Right cardiac atrium (tissue), 5 donors: Measurements from ENCODE around the gene KIF26A. TPM values are rescaled to one million over a fixed set of nuclear protein-coding genes. Genes with fewer than 3 reads are reported as not detected.

Experiments used
- ATAC-seq, 2 donors: fragments of 200-7000 bp; cut with Tn5 transposase; one replicate each; pipeline versions ENCODE4 v1.8.0 to v1.9.1; 2020; ENCODE audit warnings: moderate library complexity in 2 of 2, mild to moderate bottlenecking in 1 of 2
- DNase-seq, 3 donors: peaks; one replicate each; pipeline ENCODE4 v3.0.0-alpha.2; 2020
- H3K27ac ChIP-seq: one replicate; pipeline ENCODE4 v1.5.1; 2013; ENCODE audit warnings: mild to moderate bottlenecking, low read length, control low read depth, moderate library complexity
- H3K27me3 ChIP-seq: one replicate; pipeline ENCODE4 v1.6.1; 2013; ENCODE audit not compliant: control insufficient read depth, insufficient read depth
- H3K4me1 ChIP-seq: one replicate; pipeline ENCODE4 v1.6.1; 2013; ENCODE audit warnings: low read length; ENCODE audit not compliant: control insufficient read depth, insufficient read depth
- H3K4me3 ChIP-seq: one replicate; pipeline ENCODE4 v1.5.1; 2013; ENCODE audit warnings: low read length, control low read depth
- H3K9me3 ChIP-seq: one replicate; pipeline ENCODE4 v1.6.1; 2013; ENCODE audit warnings: low read length; ENCODE audit not compliant: control insufficient read depth
- WGBS: extraction: QIAGEN DNeasy Blood & Tissue Kit; methylation state at CpG from one replicate; pipeline ENCODE4 v1.1.7; 2013; 5-methylcytosine and 5-hydroxymethylcytosine counted together
- intact Hi-C, 4 donors: fragments of 100-400 bp; cut with DNase I; formaldehyde crosslinking; loops; one replicate each; pipeline versions ENCODE4 v1.11.0 to v1.14.0; 2022 to 2023
- polyA plus RNA-seq: library from polyadenylated mRNA; stranded (reverse); fragments of 200-250 nt; gene quantifications from one replicate; pipeline ENCODE4 v1.2.3, GENCODE V29; 2013
- total RNA-seq, 4 donors: library from RNA; stranded (reverse); fragmentation: NEBNext Ultra II Directional; extraction: Animal tissue kit (Norgen Biotek cat#: 25700); gene quantifications; one replicate each; pipeline ENCODE4 v1.2.1, GENCODE V29; 2021
- donor health status: healthy with polysubstance abuse.
- donor health status: DM: no; HTN: yes; CAD: no.
- donor health status: DM: no; HTN: no; CAD: no.
- donor health status: DM: no; HTN: yes; CAD: no; lungs with severe emphysema.
- donor health status: DM: yes; HTN: yes; CAD: no.

The KIF26A gene
- total and polyA plus RNA-seq, 5 donors = 7.1 to 10.6 (median 9.7) TPM

DNA sequence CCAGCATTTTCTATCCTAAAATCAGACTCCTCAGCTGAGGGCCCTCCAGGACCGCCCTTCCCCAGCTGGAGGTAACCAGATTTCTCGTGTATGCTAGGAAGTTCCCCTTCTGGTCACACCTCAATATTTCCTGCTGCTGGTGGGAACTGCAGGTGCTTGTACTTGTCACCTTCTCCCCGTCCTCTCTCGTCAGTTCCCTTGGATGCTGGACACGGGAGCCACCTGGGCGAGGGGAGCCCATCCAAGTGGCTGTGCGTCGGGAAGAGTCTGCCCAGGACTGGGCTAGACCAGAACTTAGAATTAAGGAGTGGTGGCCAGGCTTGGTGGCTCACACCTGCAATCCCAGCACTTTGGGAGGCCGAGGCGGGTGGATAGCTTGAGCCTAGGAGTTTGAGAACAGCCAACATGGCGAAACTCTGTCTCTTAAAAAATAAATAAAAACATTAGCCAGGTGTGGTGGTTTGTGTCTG, 23.2 kb upstream of the KIF26A start:
- 81% methylated on average over 11 of the region's 11 CpGs for WGBS
- H3K27ac ChIP-seq = no peak overlapping the region
- ATAC-seq (no peak), DNase-seq (peak in 2 of 3 donors; percentile 16 to 17)
- no peak overlapping the region for H3K4me3 ChIP-seq
- H3K27me3 ChIP-seq = no peaks in the 10 kb centered on the region
- H3K9me3 ChIP-seq = no peaks in the 10 kb centered on the region
- H3K4me1 ChIP-seq = no peaks in the 10 kb centered on the region
- intact Hi-C loops = no loop called here

DNA sequence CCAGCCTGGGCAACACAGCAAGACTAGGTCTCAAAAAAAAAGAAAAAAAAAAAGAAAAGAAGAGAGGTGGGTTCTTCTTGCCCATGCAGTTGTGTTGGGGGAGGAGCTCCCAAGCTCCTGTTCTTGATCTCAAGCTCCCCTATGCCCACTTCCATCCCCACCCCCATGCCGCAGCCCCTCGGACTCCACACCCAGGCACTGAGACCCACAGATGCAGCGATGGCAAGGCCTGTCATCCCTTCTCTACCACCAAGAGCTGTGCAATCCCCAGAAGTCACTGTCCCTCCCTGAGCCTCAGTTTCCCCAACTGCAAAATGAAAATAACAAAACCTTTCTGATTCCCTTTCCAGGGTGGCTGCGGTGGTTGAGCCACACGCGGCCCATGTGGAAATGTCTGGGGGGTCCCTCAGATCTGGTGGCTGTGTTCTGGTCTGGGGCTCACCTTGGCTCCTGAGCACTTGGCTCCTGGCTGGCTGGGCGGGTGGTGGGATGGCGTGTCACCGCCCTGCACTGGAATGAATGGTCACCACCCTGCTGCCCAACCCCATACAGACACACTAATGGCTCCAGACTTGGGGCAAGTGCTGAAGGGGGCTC, 22.6 kb upstream of the KIF26A start:
- Histone ChIP-seq H3K27ac (no peak overlapping the region), H3K4me1 (no peaks in the 10 kb centered on the region), H3K9me3 (no peaks in the 10 kb centered on the region), H3K27me3 (no peaks in the 10 kb centered on the region), H3K4me3 (no peak overlapping the region)
- intact Hi-C loops = no loop called here
- WGBS = 84% methylated on average over 9 of the region's 9 CpGs
- DNase-seq = peak; percentile 8 to 30 (median 22)
- ATAC-seq = no peak

DNA sequence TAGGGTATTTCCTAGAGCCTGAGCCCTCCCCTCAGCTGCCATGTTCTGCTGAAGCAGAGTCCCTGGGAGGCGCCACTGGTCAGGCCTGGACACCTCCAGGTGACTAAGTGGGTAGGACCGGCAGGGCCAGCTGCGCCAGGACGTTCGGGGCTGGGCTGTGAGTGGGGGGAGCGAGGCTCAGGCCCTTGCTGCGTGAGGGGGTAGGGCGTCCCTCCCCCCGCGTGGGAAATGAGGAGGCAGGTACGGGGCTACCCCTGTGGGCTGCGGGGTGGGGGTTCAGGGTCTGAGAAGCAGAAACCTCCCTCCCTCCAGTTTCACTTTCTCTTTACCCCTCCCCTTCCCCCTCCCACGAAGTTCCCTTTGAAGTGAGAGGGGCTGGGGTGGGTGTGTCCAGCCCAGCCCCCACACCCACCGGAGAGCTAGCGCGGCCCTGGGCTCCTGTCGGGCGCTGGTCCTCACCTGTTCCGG, 22.1 kb upstream of the KIF26A start:
- H3K4me1 ChIP-seq = no peaks in the 10 kb centered on the region
- intact Hi-C loops = no loop called here
- H3K9me3 ChIP-seq = no peaks in the 10 kb centered on the region
- H3K27me3 ChIP-seq = no peaks in the 10 kb centered on the region
- peak; percentile 1 to 5 for ATAC-seq
- H3K4me3 ChIP-seq = peak overlapping the region; percentile 4
- 17% methylated on average over 19 of the region's 19 CpGs for WGBS
- H3K27ac ChIP-seq = no peak overlapping the region
- DNase-seq = peak; percentile 22 to 49 (median 37)

DNA sequence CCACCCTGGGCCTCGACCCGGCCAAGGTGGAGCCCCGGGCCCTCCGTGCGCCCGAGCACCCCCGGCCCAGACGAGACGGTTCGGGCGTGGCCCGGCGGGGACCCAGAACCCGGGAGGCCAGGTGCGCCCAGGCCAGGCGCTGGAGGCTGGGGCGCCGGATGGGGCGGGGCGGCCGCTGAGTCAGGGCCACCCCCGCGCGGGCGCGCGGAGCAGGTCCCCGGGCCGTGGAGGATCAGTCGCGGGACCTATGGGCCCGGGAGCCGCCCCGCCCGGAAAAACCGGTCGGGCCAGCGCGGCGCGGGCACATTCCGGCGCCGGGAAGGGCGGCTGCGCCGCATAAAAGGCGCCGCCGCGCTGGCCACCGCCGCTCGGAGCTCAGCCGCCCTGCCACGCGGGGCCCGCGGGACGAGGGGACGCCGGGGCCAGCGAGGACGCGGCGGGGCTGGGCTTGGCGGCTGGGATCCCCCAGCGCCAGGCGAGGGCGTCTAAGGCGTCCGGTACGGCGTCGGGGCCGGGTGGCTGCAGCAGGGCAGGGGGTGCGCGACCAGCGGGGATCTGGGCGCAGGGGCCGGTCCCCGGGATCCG, 21.5 kb upstream of the KIF26A start:
- H3K9me3 ChIP-seq = no peaks in the 10 kb centered on the region
- ATAC-seq (peak; percentile 12 to 32), DNase-seq (peak; percentile 19 to 50 (median 46))
- H3K27me3 ChIP-seq = no peaks in the 10 kb centered on the region
- peak overlapping the region; percentile 4 for H3K4me3 ChIP-seq
- H3K27ac ChIP-seq = no peak overlapping the region
- under 1% methylated on average over 83 of the region's 83 CpGs for WGBS
- H3K4me1 ChIP-seq = no peaks in the 10 kb centered on the region
- intact Hi-C loops = no loop called here

DNA sequence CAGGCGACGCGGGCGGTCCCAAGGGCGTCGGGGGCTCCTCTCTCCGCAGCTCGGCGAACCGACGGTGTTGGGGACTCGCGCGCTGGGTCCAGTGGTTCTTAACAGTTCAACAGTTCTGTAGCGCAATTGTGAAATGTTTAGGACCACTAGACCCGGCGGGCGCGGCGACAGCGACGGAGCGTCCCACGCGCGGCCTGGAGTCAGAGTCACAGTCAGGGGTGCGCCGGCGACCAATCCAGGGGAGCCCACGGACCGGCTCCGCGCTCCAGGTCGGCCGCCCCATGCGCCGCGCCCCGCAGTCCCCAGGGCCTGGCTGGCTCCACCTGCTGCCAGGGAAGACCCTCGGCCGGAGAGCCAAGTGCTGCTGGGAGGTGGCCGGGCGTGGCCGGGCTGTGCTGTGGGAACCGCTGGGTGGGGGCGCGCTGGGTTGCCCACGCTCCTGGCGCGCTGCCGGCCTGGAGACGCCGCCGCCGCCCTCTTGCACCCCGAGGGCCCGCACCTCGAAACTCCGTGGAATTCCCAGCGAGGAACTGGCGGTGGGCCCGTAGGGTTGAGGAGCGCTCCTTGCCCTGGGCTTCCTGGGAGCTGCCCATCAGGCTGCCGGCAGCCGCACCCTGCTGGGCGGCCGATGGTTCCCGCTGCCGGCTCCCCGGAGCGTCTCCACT, 20.9 kb upstream of the KIF26A start:
- H3K4me1 ChIP-seq = no peaks in the 10 kb centered on the region
- intact Hi-C loops = no loop called here
- DNase-seq = peak; percentile 14 to 44 (median 33)
- ATAC-seq = peak in 1 of 2 donors; percentile 5
- H3K27me3 ChIP-seq = no peaks in the 10 kb centered on the region
- no peak overlapping the region for H3K4me3 ChIP-seq
- H3K9me3 ChIP-seq = no peaks in the 10 kb centered on the region
- no peak overlapping the region for H3K27ac ChIP-seq
- 4% methylated on average over 71 of the region's 71 CpGs for WGBS

DNA sequence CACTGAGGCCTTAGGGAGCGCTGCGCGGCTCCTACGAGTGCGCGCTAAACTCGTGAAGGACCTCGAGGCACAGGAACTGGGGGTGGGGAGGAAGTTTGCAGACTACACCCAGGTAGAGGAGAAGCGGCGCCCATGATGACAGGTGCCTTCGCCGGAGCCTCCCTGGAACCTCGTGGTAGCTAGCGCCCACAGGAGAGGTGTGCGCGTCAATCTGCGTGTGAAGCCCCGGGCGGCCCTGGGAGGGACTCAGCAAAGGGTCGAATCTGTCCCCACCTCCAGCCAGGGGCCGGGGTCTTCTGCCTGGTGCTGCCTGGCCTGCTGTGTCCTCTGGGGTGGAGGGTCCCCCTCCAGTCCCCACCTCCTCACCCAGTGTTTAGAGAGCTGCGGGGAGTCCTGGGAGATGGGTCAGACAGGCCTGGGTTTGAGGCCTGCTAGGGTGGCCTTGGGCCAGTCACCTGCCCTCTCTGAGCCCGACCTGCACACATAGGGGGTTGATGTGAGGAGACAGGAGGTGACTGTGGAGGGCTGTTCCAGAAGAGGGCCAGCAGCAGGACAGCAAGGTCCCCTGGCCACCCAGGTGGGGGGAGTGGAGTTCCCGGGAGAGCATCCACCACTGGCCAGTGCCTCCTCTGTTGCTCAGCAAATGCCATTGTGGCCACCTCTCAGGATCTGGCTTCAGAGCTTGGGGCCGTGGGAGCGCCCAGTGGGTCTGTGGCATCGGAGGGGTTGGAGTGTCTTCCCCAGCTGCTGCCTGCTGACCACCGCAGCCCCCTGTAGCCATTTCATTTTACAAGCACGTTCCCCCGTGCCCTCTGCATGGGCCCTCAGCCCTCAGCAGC, 20.2 kb upstream of the KIF26A start:
- ATAC-seq (no peak), DNase-seq (peak; percentile 11 to 49 (median 45))
- H3K4me1 ChIP-seq = no peaks in the 10 kb centered on the region
- WGBS = 56% methylated on average over 30 of the region's 30 CpGs
- H3K9me3 ChIP-seq = no peaks in the 10 kb centered on the region
- intact Hi-C loops = no loop called here
- H3K27me3 ChIP-seq = no peaks in the 10 kb centered on the region
- no peak overlapping the region for H3K27ac ChIP-seq
- H3K4me3 ChIP-seq = no peak overlapping the region

DNA sequence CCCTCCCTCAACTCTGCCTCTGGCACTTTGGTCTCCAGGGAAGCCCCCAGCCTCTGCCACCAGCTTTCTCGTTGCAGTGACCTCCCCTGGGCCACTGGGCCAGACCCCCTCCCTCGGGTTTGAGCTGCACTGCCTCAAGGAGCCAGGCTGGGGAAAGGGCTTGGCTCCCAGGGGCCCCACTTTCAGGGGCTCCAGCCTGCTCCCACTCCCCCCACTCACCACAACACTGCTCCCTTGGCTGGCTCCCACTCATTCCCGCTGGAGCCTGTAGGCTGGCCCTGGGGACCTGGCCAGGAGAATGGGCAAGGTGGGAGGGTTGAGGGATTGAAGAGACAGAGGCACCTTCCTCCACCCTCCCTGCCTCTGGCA, 19.3 kb upstream of the KIF26A start:
- H3K27me3 ChIP-seq = no peaks in the 10 kb centered on the region
- intact Hi-C loops = no loop called here

DNA sequence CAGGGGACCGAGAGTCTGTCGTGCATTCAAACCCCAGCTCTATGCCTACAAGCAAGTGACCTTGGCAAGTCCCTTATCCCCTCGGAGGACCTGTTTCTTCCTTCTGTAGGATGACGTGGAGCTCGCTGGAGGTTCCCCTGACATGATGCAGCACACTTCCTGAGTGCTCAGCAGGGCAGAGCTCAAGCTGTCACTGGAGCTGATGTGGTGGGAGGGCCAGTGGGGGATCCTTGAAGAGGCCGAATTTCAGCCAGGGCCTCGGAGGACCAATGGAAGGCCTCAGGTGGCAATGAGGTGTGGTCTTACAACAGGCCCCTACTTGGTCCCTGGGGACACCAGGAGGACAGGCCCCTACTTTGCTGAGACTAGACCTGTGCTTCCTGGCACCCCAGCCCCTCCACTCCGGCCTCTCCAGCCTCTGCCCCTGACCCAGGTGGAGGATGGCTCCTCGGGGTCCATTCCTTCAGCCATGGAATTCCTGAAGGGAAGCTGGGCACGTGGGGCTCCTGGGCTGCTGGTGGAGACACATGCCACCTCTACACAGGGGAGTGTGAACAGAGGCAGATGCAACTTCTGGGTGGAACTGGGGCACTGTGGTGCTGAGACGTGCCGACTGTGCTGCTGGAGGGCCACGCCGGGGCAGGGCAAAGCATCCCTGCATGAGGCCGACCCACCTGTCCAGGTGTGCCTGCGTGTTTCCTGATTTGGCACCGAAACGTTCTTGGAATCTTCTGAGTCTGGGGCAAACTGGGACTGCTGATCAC, 18.7 kb upstream of the KIF26A start:
- 61% methylated on average over 18 of the region's 18 CpGs for WGBS
- ATAC-seq (no peak), DNase-seq (peak; percentile 6 to 42 (median 26))
- no peaks in the 10 kb centered on the region for H3K27me3 ChIP-seq
- no peak overlapping the region for H3K4me3 ChIP-seq
- intact Hi-C loops = no loop called here
- no peaks in the 10 kb centered on the region for H3K4me1 ChIP-seq
- no peak overlapping the region for H3K27ac ChIP-seq
- no peaks in the 10 kb centered on the region for H3K9me3 ChIP-seq

More for the DNA sequence above, 19.3 kb upstream of the KIF26A start:
- 66% methylated on average over 3 of the region's 3 CpGs for WGBS
- no peaks in the 10 kb centered on the region for H3K4me1 ChIP-seq
- DNase-seq (peak; percentile 7 to 37 (median 37)), ATAC-seq (no peak)
- H3K9me3 ChIP-seq = no peaks in the 10 kb centered on the region
- no peak overlapping the region for H3K27ac ChIP-seq
- H3K4me3 ChIP-seq = no peak overlapping the region

DNA sequence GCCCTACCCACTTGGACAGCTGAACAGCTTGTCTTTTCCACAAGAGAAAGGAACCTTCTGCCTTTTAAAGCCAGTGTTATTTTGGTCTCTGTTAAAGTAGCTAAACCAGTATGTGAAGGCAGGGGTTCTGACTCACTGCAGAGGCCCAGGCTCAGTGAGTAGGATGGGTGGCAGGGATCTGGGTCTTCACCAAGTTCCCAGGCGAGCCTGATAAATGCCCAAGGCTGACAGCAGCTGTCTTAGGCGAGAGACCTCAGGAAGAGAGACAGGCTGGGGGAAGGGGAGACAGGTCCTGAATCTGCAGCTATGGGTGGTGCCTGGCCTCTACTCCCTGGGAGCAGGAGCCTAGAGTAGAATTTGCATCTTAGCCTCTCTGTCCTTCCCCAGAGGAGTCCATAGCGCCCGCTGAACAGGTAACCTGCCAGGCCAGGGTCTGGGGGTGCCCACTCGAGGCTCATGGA, 18.1 kb upstream of the KIF26A start:
- intact Hi-C loops = no loop called here
- no peak overlapping the region for H3K27ac ChIP-seq
- H3K4me3 ChIP-seq = no peak overlapping the region
- no peaks in the 10 kb centered on the region for H3K9me3 ChIP-seq
- 77% methylated on average over 5 of the region's 5 CpGs for WGBS
- ATAC-seq (no peak), DNase-seq (peak in 2 of 3 donors; percentile 0 to 18)
- no peaks in the 10 kb centered on the region for H3K4me1 ChIP-seq
- H3K27me3 ChIP-seq = no peaks in the 10 kb centered on the region

DNA sequence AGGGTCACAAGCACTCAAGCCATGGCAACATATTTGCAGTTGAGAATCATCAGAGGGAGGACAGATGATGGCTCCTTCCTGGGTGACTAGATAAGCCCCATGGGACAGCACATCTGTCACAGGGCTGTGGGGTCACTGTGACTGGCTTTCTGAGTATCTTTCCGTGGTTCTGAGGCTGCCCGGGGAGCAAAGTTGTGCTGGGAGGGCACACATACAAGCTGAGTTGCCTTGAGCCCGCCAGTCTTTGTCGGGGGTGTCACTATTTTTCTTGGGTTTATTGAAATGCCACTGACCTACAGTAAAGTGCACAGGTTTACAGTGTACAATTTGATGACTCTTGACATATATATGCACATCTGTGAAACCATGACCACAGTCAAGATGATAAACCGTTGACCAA, 17.2 kb upstream of the KIF26A start:
- intact Hi-C loops = no loop called here
- no peaks in the 10 kb centered on the region for H3K9me3 ChIP-seq
- no peaks in the 10 kb centered on the region for H3K27me3 ChIP-seq
- DNase-seq (peak in 2 of 3 donors; percentile 2 to 5), ATAC-seq (no peak)
- no peaks in the 10 kb centered on the region for H3K4me1 ChIP-seq
- WGBS = 76% methylated on average over 5 of the region's 5 CpGs
- H3K27ac ChIP-seq = no peak overlapping the region
- H3K4me3 ChIP-seq = no peak overlapping the region
